GOT3 (cell line): ENCODE results near the gene SFN.

Experiments
- DNase-seq: peaks from one replicate; lab custom pipeline; 2025; ENCODE audit warnings: mixed read lengths; lab: John Stamatoyannopoulos, UW

SFN gene

DNA sequence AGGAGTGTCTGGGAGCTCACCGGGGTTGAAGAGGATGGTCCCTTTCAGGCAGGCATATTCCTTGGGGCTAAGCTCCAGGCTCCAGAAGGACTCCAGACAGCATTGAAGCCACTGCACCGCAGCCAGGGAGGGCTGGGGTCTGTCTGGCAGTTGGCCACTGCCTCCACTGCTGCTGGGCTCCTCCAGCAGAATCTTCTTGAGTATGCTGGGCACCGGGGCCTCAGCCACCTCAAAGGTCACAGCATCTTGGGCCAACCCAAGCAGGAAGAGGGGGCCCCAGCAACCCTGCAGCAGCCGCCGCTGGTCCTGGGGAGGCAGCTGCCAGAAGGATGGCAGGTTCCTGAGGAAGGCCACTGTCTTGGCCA lies 50.4 kb downstream of the SFN start:
- DNase-seq, result no peak
